Measurements from ENCODE around the gene NMNAT1.

- TF ChIP-seq, protein P1, sequence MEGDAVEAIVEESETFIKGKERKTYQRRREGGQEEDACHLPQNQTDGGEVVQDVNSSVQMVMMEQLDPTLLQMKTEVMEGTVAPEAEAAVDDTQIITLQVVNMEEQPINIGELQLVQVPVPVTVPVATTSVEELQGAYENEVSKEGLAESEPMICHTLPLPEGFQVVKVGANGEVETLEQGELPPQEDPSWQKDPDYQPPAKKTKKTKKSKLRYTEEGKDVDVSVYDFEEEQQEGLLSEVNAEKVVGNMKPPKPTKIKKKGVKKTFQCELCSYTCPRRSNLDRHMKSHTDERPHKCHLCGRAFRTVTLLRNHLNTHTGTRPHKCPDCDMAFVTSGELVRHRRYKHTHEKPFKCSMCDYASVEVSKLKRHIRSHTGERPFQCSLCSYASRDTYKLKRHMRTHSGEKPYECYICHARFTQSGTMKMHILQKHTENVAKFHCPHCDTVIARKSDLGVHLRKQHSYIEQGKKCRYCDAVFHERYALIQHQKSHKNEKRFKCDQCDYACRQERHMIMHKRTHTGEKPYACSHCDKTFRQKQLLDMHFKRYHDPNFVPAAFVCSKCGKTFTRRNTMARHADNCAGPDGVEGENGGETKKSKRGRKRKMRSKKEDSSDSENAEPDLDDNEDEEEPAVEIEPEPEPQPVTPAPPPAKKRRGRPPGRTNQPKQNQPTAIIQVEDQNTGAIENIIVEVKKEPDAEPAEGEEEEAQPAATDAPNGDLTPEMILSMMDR (IDR thresholded peaks at IDR 0.05) = no peak
- TF ChIP-seq POLR2A (IDR thresholded peaks at IDR 0.05) = no peak
Measured at GRCh38 chr1:10025354-10025753, 82.1 kb downstream of the NMNAT1 start.
